HepG2 (cell line): ENCODE results near the gene FOXN3. TPM values are rescaled to one million over a fixed set of nuclear protein-coding genes. Genes with fewer than 3 reads are reported as not detected.

Experiments
- BCL6 ChIP-seq: IDR thresholded peaks from 2 replicates; pipeline ENCODE4 v1.6.1; 2016; ENCODE audit warnings: missing genetic modification reagents, missing compliant biosample characterization
- E2F1 ChIP-seq: sonication (generic); formaldehyde crosslinking; IDR thresholded peaks from 2 replicates; pipeline ENCODE4 v1.5.0; 2020; ENCODE audit warnings: missing genetic modification reagents
- ELF3 ChIP-seq: IDR thresholded peaks from 2 replicates; pipeline ENCODE4 v1.6.1; 2016; ENCODE audit warnings: missing genetic modification reagents, missing compliant biosample characterization
- PAX8 ChIP-seq: sonication (generic); formaldehyde crosslinking; IDR thresholded peaks from 2 replicates; pipeline ENCODE4 v1.8.0; 2022; ENCODE audit warnings: mild to moderate bottlenecking, missing genetic modification reagents, borderline replicate concordance
- RXRB ChIP-seq: IDR thresholded peaks from 2 replicates; pipeline ENCODE4 v1.6.1; 2016; ENCODE audit warnings: borderline replicate concordance, missing genetic modification reagents, missing compliant biosample characterization
- SP1 ChIP-seq, 2 experiments: fragments of 450-650 bp in 1 of 2; sonication (generic) in 1 of 2; formaldehyde crosslinking in 1 of 2; IDR thresholded peaks; 2 replicates each; pipeline versions ENCODE4 v1.4.0 to v1.6.1; 2016 to 2020; ENCODE audit warnings: missing genetic modification reagents in 1 of 2
- TOE1 ChIP-seq: sonication (generic); formaldehyde crosslinking; IDR thresholded peaks from 2 replicates; pipeline ENCODE4 v1.4.0; 2020; ENCODE audit warnings: mild to moderate bottlenecking, missing genetic modification reagents
- ZNF589 ChIP-seq: sonication (generic); formaldehyde crosslinking; conservative IDR thresholded peaks from 2 replicates; pipeline ENCODE4 v1.8.0; 2022; ENCODE audit warnings: mild to moderate bottlenecking, moderate library complexity, missing genetic modification reagents
- ZNF678 ChIP-seq: sonication (generic); formaldehyde crosslinking; IDR thresholded peaks from 2 replicates; pipeline ENCODE4 v1.4.0; 2020; ENCODE audit warnings: mild to moderate bottlenecking, missing genetic modification reagents
- ZNF709 ChIP-seq: sonication (generic); formaldehyde crosslinking; IDR thresholded peaks from 2 replicates; pipeline ENCODE4 v1.5.0; 2020; ENCODE audit warnings: mild to moderate bottlenecking, missing genetic modification reagents
- ZNF737 ChIP-seq: sonication (generic); formaldehyde crosslinking; IDR thresholded peaks from 2 replicates; pipeline ENCODE4 v1.5.0; 2020; ENCODE audit warnings: missing genetic modification reagents, mild to moderate bottlenecking, borderline replicate concordance
- ZNF788 ChIP-seq: sonication (generic); formaldehyde crosslinking; IDR thresholded peaks from 2 replicates; pipeline ENCODE4 v1.5.0; 2020; ENCODE audit warnings: mild to moderate bottlenecking, missing genetic modification reagents, borderline replicate concordance
- ZNF850 ChIP-seq: sonication (generic); formaldehyde crosslinking; conservative IDR thresholded peaks from 2 replicates; pipeline ENCODE4 v1.9.0; 2021; ENCODE audit warnings: mild to moderate bottlenecking, missing genetic modification reagents
- polyA plus RNA-seq, 8 experiments: library from polyadenylated mRNA; depleted of rRNA in 3 of 8; stranded (reverse) in 7 of 8; unstranded in 1 of 8; fragments of >200 nt; fragmentation: Illumina TruSeq in 4 of 8; extraction: Trizol in 4 of 8; gene quantifications; 2 replicates each; pipeline versions ENCODE4 v1.2.1 to v1.2.3, GENCODE V29; 2011 to 2016; ENCODE audit warnings: low read depth in 4 of 8, missing spikeins in 1 of 8, mixed read lengths in 1 of 8; ENCODE audit not compliant: insufficient read depth in 1 of 8
- total RNA-seq, 5 experiments: library from RNA; depleted of rRNA; stranded (reverse); fragments of >200 nt; fragmentation: Illumina TruSeq; extraction: Trizol; gene quantifications; 2 replicates each; pipeline ENCODE4 v1.2.3, GENCODE V29; 2016; ENCODE audit warnings: low read depth in 1 of 5
- TF ChIP-seq, protein P1 (sequence below): sonication (generic); formaldehyde crosslinking; IDR thresholded peaks from 2 replicates; pipeline ENCODE4 v1.4.0; 2020; ENCODE audit warnings: missing genetic modification reagents, borderline replicate concordance
- TF ChIP-seq, protein P2 (sequence below), 2 experiments: fragments of 450-650 bp in 1 of 2; sonication (generic) in 1 of 2; formaldehyde crosslinking in 1 of 2; IDR thresholded peaks; 2 replicates each; pipeline versions ENCODE4 v1.6.1 to v1.8.0; 2016 to 2022; ENCODE audit warnings: antibody characterized with exemption in 1 of 2, mild to moderate bottlenecking in 1 of 2, missing genetic modification reagents in 1 of 2

FOXN3 gene
- total and polyA plus RNA-seq, 2 of the 13 experiments (the other 11 are each of a cell fraction or from before 2014, with no cell fraction given) = 32.4 to 70.2 TPM

DNA sequence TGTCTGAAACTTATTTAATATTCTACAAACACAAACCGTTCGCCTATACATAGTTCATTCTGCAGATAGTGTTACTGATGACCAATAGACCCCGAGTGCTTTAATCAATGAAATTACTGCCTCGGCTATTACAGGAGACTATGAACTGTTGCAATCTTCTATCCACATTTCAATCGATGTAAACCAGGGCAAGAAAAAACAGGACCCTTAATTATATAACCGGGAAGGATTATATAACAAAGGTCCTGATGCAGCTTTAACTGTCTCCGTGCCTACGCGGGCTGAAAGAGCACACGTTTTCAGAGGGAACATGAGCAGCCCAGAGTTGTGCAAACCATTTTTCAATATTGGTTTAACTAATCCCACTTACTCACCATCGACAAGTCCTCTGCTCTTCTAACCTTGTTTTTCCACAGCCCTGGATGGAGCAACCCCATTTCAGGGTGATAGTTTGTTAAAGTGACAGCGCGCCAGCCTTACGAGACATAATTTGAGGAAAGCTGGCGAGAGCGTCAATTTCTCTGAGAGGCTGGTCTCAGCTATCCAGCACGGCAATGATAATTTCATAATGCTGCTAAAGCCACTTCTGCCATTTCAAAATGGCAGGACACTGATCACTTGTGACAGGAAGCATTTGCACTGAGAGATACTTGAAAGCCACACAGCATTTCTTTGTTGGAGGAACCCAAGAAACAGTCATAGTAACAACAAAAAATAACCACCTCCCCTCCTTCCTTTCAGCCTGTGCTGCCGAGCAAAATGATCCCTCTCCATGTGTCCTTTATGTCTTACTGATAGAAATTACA lies 184.6 kb downstream of the FOXN3 start (continued):
- no peak for TF ChIP-seq ZNF737
- TF ChIP-seq, protein P1, sequence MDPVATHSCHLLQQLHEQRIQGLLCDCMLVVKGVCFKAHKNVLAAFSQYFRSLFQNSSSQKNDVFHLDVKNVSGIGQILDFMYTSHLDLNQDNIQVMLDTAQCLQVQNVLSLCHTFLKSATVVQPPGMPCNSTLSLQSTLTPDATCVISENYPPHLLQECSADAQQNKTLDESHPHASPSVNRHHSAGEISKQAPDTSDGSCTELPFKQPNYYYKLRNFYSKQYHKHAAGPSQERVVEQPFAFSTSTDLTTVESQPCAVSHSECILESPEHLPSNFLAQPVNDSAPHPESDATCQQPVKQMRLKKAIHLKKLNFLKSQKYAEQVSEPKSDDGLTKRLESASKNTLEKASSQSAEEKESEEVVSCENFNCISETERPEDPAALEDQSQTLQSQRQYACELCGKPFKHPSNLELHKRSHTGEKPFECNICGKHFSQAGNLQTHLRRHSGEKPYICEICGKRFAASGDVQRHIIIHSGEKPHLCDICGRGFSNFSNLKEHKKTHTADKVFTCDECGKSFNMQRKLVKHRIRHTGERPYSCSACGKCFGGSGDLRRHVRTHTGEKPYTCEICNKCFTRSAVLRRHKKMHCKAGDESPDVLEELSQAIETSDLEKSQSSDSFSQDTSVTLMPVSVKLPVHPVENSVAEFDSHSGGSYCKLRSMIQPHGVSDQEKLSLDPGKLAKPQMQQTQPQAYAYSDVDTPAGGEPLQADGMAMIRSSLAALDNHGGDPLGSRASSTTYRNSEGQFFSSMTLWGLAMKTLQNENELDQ = no peak
- TF ChIP-seq, protein P2, sequence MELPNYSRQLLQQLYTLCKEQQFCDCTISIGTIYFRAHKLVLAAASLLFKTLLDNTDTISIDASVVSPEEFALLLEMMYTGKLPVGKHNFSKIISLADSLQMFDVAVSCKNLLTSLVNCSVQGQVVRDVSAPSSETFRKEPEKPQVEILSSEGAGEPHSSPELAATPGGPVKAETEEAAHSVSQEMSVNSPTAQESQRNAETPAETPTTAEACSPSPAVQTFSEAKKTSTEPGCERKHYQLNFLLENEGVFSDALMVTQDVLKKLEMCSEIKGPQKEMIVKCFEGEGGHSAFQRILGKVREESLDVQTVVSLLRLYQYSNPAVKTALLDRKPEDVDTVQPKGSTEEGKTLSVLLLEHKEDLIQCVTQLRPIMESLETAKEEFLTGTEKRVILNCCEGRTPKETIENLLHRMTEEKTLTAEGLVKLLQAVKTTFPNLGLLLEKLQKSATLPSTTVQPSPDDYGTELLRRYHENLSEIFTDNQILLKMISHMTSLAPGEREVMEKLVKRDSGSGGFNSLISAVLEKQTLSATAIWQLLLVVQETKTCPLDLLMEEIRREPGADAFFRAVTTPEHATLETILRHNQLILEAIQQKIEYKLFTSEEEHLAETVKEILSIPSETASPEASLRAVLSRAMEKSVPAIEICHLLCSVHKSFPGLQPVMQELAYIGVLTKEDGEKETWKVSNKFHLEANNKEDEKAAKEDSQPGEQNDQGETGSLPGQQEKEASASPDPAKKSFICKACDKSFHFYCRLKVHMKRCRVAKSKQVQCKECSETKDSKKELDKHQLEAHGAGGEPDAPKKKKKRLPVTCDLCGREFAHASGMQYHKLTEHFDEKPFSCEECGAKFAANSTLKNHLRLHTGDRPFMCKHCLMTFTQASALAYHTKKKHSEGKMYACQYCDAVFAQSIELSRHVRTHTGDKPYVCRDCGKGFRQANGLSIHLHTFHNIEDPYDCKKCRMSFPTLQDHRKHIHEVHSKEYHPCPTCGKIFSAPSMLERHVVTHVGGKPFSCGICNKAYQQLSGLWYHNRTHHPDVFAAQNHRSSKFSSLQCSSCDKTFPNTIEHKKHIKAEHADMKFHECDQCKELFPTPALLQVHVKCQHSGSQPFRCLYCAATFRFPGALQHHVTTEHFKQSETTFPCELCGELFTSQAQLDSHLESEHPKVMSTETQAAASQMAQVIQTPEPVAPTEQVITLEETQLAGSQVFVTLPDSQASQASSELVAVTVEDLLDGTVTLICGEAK (IDR thresholded peaks at IDR 0.05) = no peak
- TF ChIP-seq, protein P2 (CRISPR knock-in tag; IDR thresholded peaks at IDR 0.05) = peak; percentile 38; the same call in 1 of the 2 replicates
- peak; percentile 73; the same call in 1 of the 2 replicates for TF ChIP-seq ZNF788 (CRISPR knock-in tag)
- peak; percentile 93 for TF ChIP-seq BCL6 (CRISPR knock-in tag)
- TF ChIP-seq ZNF709 (CRISPR knock-in tag) = peak; percentile 46; the same call in 1 of the 2 replicates
- TF ChIP-seq ZNF678 (CRISPR knock-in tag) = no peak
- no peak for TF ChIP-seq SP1 (IDR thresholded peaks at IDR 0.05)
- no peak for TF ChIP-seq SP1 (CRISPR knock-in tag; IDR thresholded peaks at IDR 0.05)
- TF ChIP-seq ZNF589 (CRISPR knock-in tag) = 0 out of 2 replicates have a peak, but pooled peaks have one; percentile 23
- TF ChIP-seq ELF3 = 0 out of 2 replicates have a peak, but pooled peaks have one; percentile 39
- TF ChIP-seq ZNF850 (CRISPR knock-in tag) = no peak
- no peak for TF ChIP-seq PAX8 (CRISPR knock-in tag)
- peak; percentile 86 for TF ChIP-seq RXRB
- 0 out of 2 replicates have a peak, but pooled peaks have one; percentile 32 for TF ChIP-seq E2F1 (CRISPR knock-in tag)
- TF ChIP-seq TOE1 (CRISPR knock-in tag) = peak; percentile 68; the same call in 1 of the 2 replicates
